Stimulated activated naive CD8-positive, alpha-beta T cell treated with anti-CD3 and anti-CD28 coated beads, Interleukin-15, Interleukin-2, amounts not matched to agents 100 ng/mL and 50 ng/mL, for 24 hours (primary cell): ENCODE measurements around the gene SAA1.

Experiments
- H3K27ac Mint-ChIP-seq: one replicate; pipeline ENCODE4 v1.8.0; 2021; ENCODE audit warnings: mild to moderate bottlenecking, mixed read lengths
- H3K27me3 Mint-ChIP-seq: one replicate; pipeline ENCODE4 v1.8.0; 2021; ENCODE audit warnings: mixed read lengths
- H3K36me3 Mint-ChIP-seq: one replicate; pipeline ENCODE4 v1.8.0; 2021; ENCODE audit warnings: low read depth, mixed read lengths
- H3K4me1 Mint-ChIP-seq: one replicate; pipeline ENCODE4 v1.8.0; 2021; ENCODE audit warnings: low read depth, mixed read lengths
- H3K4me3 Mint-ChIP-seq: one replicate; pipeline ENCODE4 v1.8.0; 2021; ENCODE audit warnings: mild to moderate bottlenecking, mixed read lengths
- H3K9me3 Mint-ChIP-seq: one replicate; pipeline ENCODE4 v1.8.0; 2021; ENCODE audit warnings: mixed read lengths

The SAA1 gene

GRCh38 chr11:18312663-18313420, 46.8 kb downstream of the SAA1 start:
- H3K27me3 Mint-ChIP-seq, result no peaks in the 10 kb centered on the region
- H3K36me3 Mint-ChIP-seq, result peaks cover 51% of the 10 kb centered on the region
- no peak overlapping the region for H3K4me3 Mint-ChIP-seq
- H3K4me1 Mint-ChIP-seq, result peaks cover 11% of the 10 kb centered on the region
- H3K9me3 Mint-ChIP-seq, result no peaks in the 10 kb centered on the region
- peak overlapping the region; percentile 8 for H3K27ac Mint-ChIP-seq

- Mint-ChIP-seq H3K36me3 (peaks cover 47% of the 10 kb centered on the region), H3K4me1 (peaks cover 21% of the 10 kb centered on the region), H3K27me3 (no peaks in the 10 kb centered on the region), H3K4me3 (no peak overlapping the region), H3K27ac (no peak overlapping the region), H3K9me3 (no peaks in the 10 kb centered on the region)
Observed at GRCh38 chr11:18313965-18314763, 48.1 kb downstream of the SAA1 start.

GRCh38 chr11:18314784-18315523, 48.9 kb downstream of the SAA1 start:
- peaks cover 48% of the 10 kb centered on the region for H3K36me3 Mint-ChIP-seq
- no peaks in the 10 kb centered on the region for H3K9me3 Mint-ChIP-seq
- no peaks in the 10 kb centered on the region for H3K27me3 Mint-ChIP-seq
- H3K4me3 Mint-ChIP-seq, result no peak overlapping the region
- H3K27ac Mint-ChIP-seq, result no peak overlapping the region
- peaks cover 29% of the 10 kb centered on the region for H3K4me1 Mint-ChIP-seq

GRCh38 chr11:18315893-18316292, 49.8 kb downstream of the SAA1 start:
- H3K4me3 Mint-ChIP-seq, result no peak overlapping the region
- H3K27me3 Mint-ChIP-seq, result no peaks in the 10 kb centered on the region
- H3K27ac Mint-ChIP-seq, result no peak overlapping the region

GRCh38 chr11:18317551-18317950, 51.5 kb downstream of the SAA1 start:
- no peaks in the 10 kb centered on the region for H3K9me3 Mint-ChIP-seq
- no peak overlapping the region for H3K4me3 Mint-ChIP-seq
- no peaks in the 10 kb centered on the region for H3K27me3 Mint-ChIP-seq
- H3K36me3 Mint-ChIP-seq, result peaks cover 30% of the 10 kb centered on the region
- peak overlapping the region; percentile 18 for H3K27ac Mint-ChIP-seq
- H3K4me1 Mint-ChIP-seq, result peaks cover 43% of the 10 kb centered on the region

More at GRCh38 chr11:18315893-18316292, 49.8 kb downstream of the SAA1 start:
- H3K4me1 Mint-ChIP-seq, result peaks cover 34% of the 10 kb centered on the region
- H3K36me3 Mint-ChIP-seq, result peaks cover 42% of the 10 kb centered on the region
- no peaks in the 10 kb centered on the region for H3K9me3 Mint-ChIP-seq
